Gastroesophageal sphincter (tissue), 3 donors: ENCODE measurements around the gene AKT3.

ENCODE experiments used
- POLR2A ChIP-seq, 2 donors: fragments of 450-650 bp; IDR thresholded peaks; one replicate each; pipeline ENCODE4 v1.6.1; 2017; ENCODE audit warnings: antibody characterized with exemption in 2 of 2, mild to moderate bottlenecking in 2 of 2, moderate library complexity in 1 of 2
- POLR2AphosphoS5 ChIP-seq: sonication (generic); formaldehyde crosslinking; IDR thresholded peaks from one replicate; pipeline ENCODE4 v1.6.1; 2017; ENCODE audit warnings: antibody characterized with exemption
- TF ChIP-seq, protein P1 (sequence below), 4 experiments: fragments of 200-600 bp in 2 of 4; fragments of 450-650 bp in 2 of 4; sonication (generic) in 1 of 4; IDR thresholded peaks; one replicate each; pipeline ENCODE4 v1.5.1; 2017 to 2019; ENCODE audit warnings: antibody characterized with exemption in 4 of 4, mild to moderate bottlenecking in 2 of 4, moderate library complexity in 2 of 4

DNA sequence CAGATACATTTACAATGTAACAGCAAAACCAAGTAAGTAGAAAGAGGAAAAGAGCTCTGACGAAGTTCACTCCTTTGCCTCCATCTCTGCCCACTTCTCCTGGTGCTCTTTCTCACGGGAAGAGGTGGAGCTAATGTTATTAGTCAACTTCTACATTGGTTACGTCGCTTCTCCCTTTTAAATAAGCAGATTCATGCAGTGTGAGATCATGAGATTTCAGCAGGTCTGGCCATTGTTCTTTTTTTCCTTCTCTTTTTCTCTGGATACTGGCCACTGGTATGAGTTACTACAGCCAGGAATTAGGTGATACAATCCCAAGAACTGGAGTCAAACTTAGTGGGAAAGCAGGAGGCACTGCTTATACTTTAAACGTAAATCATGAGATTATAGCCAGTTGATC, 207.1 kb downstream of the AKT3 start:
- TF ChIP-seq POLR2A (IDR thresholded peaks at IDR 0.05) (no peak), POLR2AphosphoS5 (no peak)
- TF ChIP-seq, protein P1, sequence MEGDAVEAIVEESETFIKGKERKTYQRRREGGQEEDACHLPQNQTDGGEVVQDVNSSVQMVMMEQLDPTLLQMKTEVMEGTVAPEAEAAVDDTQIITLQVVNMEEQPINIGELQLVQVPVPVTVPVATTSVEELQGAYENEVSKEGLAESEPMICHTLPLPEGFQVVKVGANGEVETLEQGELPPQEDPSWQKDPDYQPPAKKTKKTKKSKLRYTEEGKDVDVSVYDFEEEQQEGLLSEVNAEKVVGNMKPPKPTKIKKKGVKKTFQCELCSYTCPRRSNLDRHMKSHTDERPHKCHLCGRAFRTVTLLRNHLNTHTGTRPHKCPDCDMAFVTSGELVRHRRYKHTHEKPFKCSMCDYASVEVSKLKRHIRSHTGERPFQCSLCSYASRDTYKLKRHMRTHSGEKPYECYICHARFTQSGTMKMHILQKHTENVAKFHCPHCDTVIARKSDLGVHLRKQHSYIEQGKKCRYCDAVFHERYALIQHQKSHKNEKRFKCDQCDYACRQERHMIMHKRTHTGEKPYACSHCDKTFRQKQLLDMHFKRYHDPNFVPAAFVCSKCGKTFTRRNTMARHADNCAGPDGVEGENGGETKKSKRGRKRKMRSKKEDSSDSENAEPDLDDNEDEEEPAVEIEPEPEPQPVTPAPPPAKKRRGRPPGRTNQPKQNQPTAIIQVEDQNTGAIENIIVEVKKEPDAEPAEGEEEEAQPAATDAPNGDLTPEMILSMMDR (IDR thresholded peaks at IDR 0.05) = no peak
